ENCODE data around the gene USH2A.

The USH2A gene

DNA sequence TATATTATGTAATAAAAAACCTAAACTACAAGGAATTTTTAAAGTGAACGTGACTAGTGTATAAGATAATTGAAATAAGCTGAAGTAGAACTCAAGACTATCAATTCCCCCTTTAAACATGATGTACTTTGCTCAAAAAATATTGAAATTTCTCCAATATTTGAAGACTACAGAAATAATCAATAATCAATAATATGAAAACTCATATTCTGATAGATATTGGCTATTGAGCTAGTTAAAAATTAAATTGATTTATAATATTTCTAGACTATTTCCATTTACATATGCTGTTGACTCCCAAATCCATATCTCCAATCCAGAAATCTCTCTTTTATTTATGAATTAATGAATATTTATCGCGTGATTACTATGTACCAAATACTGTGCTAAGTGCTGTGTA lies 133.2 kb downstream of the USH2A start:
- Mint-ChIP-seq H3K27ac (no peak overlapping the region), H3K27me3 (no peaks in the 10 kb centered on the region), H3K4me3 (no peak overlapping the region), H3K4me1 (ENCODE audit: low read depth) (no peaks in the 10 kb centered on the region), H3K9me3 (peaks cover 12% of the 10 kb centered on the region), H3K36me3 (ENCODE audit: low read depth) (no peaks in the 10 kb centered on the region)
- intact Hi-C loops (cut with micrococcal nuclease): no loop called here

DNA sequence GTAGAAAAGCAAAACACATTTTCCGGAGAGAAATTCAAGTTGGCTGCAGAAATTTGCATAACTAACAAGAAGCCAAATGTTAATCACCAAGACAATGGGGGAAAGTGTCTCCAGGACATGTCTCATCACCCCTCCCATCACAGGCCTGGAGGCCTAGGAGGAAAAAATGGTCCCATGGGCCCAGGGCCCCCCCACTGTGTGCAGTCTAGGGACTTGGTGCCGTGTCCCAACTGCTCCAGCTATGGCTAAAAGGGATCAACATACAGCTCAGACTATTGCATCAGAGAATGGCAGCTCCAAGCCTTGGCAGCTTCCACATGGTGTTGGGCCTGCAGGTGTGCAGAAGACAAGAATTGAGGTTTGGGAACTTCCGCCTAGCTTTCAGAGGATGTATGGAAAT lies 138.2 kb downstream of the USH2A start:
- intact Hi-C loops (cut with micrococcal nuclease): no loop called here
- no peaks in the 10 kb centered on the region for H3K36me3 Mint-ChIP-seq (ENCODE audit: low read depth)
- no peaks in the 10 kb centered on the region for H3K27me3 Mint-ChIP-seq
- H3K9me3 Mint-ChIP-seq: peaks cover 23% of the 10 kb centered on the region
- H3K4me3 Mint-ChIP-seq: no peak overlapping the region
- H3K27ac Mint-ChIP-seq: no peak overlapping the region
- H3K4me1 Mint-ChIP-seq (ENCODE audit: low read depth): no peaks in the 10 kb centered on the region

DNA sequence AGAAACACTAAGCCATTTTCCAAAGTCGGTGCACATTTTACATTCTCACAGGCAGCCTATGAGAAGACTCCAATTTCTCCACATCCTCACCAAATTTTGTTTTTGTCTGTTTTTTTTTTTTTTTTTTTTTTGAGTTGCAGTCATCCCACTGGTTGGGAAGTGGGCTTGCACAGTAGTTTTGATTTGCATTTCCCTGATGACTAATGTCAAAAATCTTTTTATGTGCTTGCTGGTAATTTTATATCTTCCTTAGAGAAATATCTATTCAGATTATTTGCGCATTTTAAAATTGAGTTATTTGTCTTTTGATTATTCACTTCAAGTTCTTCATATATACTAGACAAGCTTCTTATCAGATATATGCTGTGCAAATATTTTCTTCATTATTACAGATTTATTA lies 141.5 kb downstream of the USH2A start:
- intact Hi-C loops (cut with micrococcal nuclease): no loop called here
- no peak overlapping the region for H3K27ac Mint-ChIP-seq
- H3K4me3 Mint-ChIP-seq: no peak overlapping the region
- no peaks in the 10 kb centered on the region for H3K36me3 Mint-ChIP-seq (ENCODE audit: low read depth)
- peaks cover 23% of the 10 kb centered on the region for H3K9me3 Mint-ChIP-seq
- no peaks in the 10 kb centered on the region for H3K4me1 Mint-ChIP-seq (ENCODE audit: low read depth)
- H3K27me3 Mint-ChIP-seq: no peaks in the 10 kb centered on the region

DNA sequence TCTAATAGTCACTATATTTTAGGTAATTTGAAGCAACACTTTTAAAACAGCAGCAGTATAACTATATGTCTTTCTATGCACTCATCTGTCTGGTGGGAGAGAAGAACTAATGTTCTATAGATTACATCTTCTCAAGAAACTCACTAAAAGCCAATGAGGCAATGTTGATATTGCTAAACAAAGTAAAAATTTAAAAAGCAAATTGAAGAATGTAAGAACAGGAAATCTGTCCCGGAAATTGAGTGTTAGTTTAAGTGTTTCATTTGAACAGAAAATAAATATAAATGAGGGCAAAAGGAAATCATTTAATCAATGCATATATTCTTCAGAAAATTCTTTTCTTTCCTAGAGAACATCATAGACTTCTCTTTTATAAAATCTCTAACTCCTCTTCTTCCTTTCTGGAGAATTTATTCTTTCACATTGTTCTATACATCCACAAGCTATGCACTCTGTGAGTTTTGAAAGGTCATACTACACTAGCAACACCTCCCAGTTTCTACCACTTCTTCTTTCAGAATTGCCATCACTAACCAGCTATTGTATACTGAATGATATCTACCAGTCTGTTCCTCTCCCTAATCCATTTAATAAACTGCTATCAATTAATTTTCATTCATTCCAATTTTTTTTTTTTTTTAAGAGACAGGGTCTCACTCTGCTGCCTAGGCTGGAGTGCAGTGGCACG lies 153.0 kb downstream of the USH2A start:
- H3K9me3 Mint-ChIP-seq: no peaks in the 10 kb centered on the region
- intact Hi-C loops (cut with micrococcal nuclease): no loop called here
- no peaks in the 10 kb centered on the region for H3K36me3 Mint-ChIP-seq (ENCODE audit: low read depth)
- no peak overlapping the region for H3K4me3 Mint-ChIP-seq
- no peaks in the 10 kb centered on the region for H3K27me3 Mint-ChIP-seq
- no peak overlapping the region for H3K27ac Mint-ChIP-seq
- no peaks in the 10 kb centered on the region for H3K4me1 Mint-ChIP-seq (ENCODE audit: low read depth)

DNA sequence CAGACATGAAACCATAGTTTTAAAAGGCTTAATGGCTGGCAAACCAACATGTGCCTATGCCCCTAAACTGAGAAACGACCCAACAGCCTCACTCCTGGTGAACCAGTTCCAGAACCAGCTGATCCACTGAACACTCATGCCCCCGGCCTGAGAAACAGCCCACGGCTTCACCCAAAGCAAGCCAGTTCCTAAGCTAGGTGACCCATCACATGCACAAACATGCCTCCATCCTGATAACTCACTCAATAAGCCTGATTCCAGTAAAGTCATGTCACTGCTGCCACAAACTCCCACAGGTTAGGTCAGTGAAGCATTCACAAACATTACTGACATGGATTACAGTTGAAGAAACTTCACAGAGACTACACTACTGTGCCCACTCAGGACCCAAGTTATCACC lies 161.6 kb downstream of the USH2A start:
- H3K9me3 Mint-ChIP-seq: peaks cover 6% of the 10 kb centered on the region
- H3K4me1 Mint-ChIP-seq (ENCODE audit: low read depth): no peaks in the 10 kb centered on the region
- no peak overlapping the region for H3K27ac Mint-ChIP-seq
- H3K27me3 Mint-ChIP-seq: no peaks in the 10 kb centered on the region
- H3K36me3 Mint-ChIP-seq (ENCODE audit: low read depth): no peaks in the 10 kb centered on the region
- intact Hi-C loops (cut with micrococcal nuclease): no loop called here
- H3K4me3 Mint-ChIP-seq: no peak overlapping the region

DNA sequence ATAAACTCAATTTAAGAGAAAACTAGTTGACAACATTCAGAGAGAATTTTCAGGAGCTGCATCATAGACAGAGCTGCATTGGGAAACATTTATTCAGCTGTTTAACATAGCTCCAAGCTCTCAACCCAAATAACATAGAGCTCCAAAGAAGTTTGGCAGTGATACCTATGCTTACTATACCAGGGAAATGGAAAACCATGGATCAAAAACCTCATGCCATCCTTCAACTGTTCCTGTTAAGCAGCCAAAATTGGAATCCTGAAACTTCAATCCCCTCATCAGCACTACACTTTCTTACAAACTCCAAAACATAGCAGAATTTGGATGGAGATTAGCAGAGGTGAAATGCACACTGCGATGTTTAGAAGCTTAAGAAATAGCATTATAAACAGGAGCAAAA lies 164.4 kb downstream of the USH2A start:
- no peaks in the 10 kb centered on the region for H3K36me3 Mint-ChIP-seq (ENCODE audit: low read depth)
- H3K27ac Mint-ChIP-seq: no peak overlapping the region
- no peaks in the 10 kb centered on the region for H3K4me1 Mint-ChIP-seq (ENCODE audit: low read depth)
- H3K4me3 Mint-ChIP-seq: no peak overlapping the region
- no peaks in the 10 kb centered on the region for H3K27me3 Mint-ChIP-seq
- intact Hi-C loops (cut with micrococcal nuclease): no loop called here
- H3K9me3 Mint-ChIP-seq: peaks cover 6% of the 10 kb centered on the region

DNA sequence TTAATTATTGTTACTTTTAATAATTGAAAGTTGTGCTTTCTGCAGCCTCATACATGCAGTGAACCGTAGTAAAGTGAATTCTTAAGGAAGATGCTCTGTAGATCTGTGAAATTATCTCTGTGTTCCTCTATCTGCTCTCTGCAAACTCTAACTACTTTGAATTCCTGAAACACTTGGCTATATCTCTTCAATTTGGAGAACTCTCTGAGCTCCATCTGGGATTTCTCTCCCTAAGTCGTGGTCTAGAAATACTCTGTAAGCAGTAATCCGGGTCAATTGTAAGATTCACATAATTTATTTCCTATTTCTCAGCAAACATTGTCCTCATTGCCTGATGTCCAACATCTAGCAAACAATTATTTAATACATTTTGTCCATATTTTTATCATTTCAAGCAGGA lies 164.9 kb downstream of the USH2A start:
- Mint-ChIP-seq H3K27me3 (no peaks in the 10 kb centered on the region), H3K4me1 (ENCODE audit: low read depth) (no peaks in the 10 kb centered on the region)

DNA sequence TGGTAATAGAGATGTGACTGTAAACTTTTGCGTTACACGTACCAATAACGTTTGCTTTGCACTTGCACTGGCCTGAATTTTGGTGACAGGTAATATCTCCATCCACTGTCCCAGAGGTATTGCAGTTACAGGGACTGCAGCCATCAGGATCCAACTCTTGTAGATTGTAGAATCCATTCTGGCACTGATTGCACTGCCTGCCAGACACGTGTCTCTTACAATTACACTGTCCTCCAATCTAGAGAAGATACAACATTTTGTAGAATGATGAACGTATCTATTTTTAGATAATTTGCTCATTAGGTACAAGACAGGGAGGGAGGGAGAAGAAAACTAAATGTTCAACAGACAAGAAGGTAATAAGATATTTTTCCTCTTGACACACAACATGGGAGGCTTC lies 172.4 kb downstream of the USH2A start:
- Mint-ChIP-seq H3K9me3 (no peaks in the 10 kb centered on the region), H3K27ac (no peak overlapping the region), H3K4me1 (ENCODE audit: low read depth) (no peaks in the 10 kb centered on the region), H3K4me3 (no peak overlapping the region), H3K36me3 (ENCODE audit: low read depth) (no peaks in the 10 kb centered on the region), H3K27me3 (no peaks in the 10 kb centered on the region)
- intact Hi-C loops (cut with micrococcal nuclease): no loop called here

More for the DNA sequence above, 164.9 kb downstream of the USH2A start:
- Mint-ChIP-seq H3K4me3 (no peak overlapping the region), H3K27ac (no peak overlapping the region), H3K9me3 (peaks cover 6% of the 10 kb centered on the region), H3K36me3 (ENCODE audit: low read depth) (no peaks in the 10 kb centered on the region)
- intact Hi-C loops (cut with micrococcal nuclease): no loop called here

DNA sequence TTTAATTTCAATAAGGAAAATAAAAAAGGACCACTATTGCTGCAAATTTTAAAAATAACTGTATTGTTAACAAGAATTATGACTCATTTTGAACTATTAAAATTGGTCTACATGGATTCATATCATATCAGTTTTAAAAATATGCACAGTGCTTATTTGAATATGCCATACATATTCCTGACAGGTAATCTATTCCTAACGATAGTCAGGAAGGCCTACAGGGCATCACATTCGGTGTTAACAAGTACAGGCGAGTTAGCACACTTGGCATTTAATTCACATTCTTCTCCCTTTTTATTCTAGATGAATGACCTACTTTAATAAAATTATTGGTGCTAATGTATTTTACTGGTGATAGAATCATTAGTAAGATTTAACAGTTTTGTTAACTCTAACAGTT lies 174.6 kb downstream of the USH2A start:
- Mint-ChIP-seq H3K9me3 (no peaks in the 10 kb centered on the region), H3K27ac (no peak overlapping the region), H3K4me3 (no peak overlapping the region), H3K36me3 (ENCODE audit: low read depth) (no peaks in the 10 kb centered on the region), H3K27me3 (no peaks in the 10 kb centered on the region), H3K4me1 (ENCODE audit: low read depth) (no peaks in the 10 kb centered on the region)
- intact Hi-C loops (cut with micrococcal nuclease): no loop called here

DNA sequence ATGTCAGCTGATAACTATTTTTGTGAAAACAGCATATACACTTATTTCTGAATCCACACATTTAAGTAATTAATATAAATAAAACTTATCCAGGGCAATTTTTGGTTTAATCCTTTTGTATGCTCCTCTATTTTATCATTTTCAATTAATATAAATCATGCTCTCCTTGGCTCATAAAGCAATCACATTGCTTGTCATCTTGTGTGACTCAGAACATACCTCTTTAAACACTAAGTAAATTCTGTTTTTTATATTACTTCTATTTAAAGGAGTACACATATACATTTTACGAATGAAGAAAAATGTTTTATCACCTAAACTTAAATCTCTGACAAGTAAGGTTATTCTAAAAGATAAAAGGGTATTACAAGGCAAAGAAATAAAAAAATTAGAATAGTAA lies 175.3 kb downstream of the USH2A start:
- H3K4me1 Mint-ChIP-seq (ENCODE audit: low read depth): no peaks in the 10 kb centered on the region
- no peaks in the 10 kb centered on the region for H3K27me3 Mint-ChIP-seq
- intact Hi-C loops (cut with micrococcal nuclease): no loop called here
- no peak overlapping the region for H3K27ac Mint-ChIP-seq
- H3K9me3 Mint-ChIP-seq: no peaks in the 10 kb centered on the region
- no peaks in the 10 kb centered on the region for H3K36me3 Mint-ChIP-seq (ENCODE audit: low read depth)
- H3K4me3 Mint-ChIP-seq: no peak overlapping the region

DNA sequence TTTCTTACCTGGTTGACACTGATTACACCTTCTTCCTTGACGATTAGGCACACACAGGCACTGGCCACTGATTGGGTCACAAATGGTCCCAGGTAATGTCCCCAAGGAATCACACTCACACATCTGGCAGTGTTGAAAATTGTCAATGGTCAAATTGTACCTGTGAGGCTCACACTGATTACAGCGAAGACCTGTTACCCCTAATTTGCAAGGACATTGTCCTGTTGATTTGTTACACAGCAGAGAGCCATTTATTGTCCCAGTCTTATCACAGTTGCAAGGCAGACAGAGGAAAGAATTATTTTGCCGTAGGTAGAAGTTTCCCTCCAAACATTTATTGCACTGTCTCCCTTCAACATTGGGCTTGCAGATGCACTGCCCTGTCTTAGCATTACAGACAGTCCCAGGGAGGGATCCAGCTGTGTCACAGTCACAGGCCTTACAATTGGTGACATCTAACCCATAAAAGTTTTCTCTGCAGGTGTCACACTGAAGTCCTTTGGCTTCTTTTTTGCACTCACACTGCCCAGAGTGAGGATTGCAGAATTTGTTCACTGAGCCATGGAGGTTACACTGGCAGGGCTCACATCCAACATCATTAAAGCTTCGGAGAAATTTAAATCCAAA lies 176.6 kb downstream of the USH2A start:
- H3K4me1 Mint-ChIP-seq (ENCODE audit: low read depth): no peaks in the 10 kb centered on the region
- intact Hi-C loops (cut with micrococcal nuclease): no loop called here
- no peaks in the 10 kb centered on the region for H3K9me3 Mint-ChIP-seq

DNA sequence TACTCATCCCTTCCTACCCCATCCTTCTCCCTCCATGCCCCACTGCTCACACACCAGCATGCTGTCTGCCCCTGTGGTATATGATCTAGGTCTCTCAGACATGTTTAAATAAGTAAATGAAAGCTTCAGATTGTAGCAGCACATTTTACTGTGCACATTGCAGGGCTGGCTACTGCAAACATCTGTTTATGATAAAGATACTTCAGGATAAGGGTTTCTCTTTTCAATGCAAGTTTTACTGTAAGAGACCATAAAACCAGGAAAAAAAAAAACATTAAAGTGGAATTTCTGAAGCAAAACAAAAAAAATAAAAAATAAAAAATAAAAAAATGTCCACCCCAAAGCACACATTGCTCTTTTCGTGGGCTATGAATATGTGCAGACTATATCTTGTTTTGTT lies 184.4 kb downstream of the USH2A start:
- Mint-ChIP-seq H3K4me1 (ENCODE audit: low read depth) (no peaks in the 10 kb centered on the region), H3K36me3 (ENCODE audit: low read depth) (no peaks in the 10 kb centered on the region), H3K27ac (no peak overlapping the region), H3K9me3 (no peaks in the 10 kb centered on the region), H3K27me3 (no peaks in the 10 kb centered on the region), H3K4me3 (no peak overlapping the region)
- intact Hi-C loops (cut with micrococcal nuclease): no loop called here

More for the DNA sequence above, 176.6 kb downstream of the USH2A start:
- Mint-ChIP-seq H3K36me3 (ENCODE audit: low read depth) (no peaks in the 10 kb centered on the region), H3K27me3 (no peaks in the 10 kb centered on the region), H3K4me3 (no peak overlapping the region), H3K27ac (no peak overlapping the region)

DNA sequence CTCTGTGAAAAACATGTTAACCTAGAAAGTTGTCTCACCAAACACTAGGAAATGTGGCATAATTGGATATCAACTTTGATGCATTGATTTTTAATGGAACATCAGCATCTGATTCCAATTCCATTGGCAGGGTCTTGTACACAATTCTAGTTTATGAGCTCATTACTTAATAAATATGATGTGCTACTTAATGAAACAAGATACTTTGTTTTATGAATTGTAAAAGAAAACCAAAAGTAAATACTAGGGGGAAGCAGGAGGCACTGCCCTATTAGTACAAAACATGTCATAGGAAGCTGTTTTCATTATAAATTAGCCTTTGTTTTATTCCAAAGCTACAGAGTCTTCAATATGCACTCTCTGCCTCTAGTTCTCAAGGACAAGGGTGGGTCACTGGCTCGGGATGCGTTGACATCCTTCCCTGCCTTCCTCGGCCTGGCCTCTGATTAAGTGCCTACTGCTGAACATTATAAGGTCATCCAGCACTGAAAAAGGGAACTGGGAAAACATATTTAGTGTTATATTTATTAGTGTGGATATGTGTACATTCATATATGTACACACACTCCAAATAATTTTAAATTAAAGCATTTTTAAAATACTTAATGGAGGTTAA lies 185.2 kb downstream of the USH2A start:
- Mint-ChIP-seq H3K36me3 (ENCODE audit: low read depth) (no peaks in the 10 kb centered on the region), H3K27me3 (no peaks in the 10 kb centered on the region), H3K4me3 (no peak overlapping the region), H3K27ac (no peak overlapping the region), H3K4me1 (ENCODE audit: low read depth) (no peaks in the 10 kb centered on the region), H3K9me3 (no peaks in the 10 kb centered on the region)
- intact Hi-C loops (cut with micrococcal nuclease): no loop called here

DNA sequence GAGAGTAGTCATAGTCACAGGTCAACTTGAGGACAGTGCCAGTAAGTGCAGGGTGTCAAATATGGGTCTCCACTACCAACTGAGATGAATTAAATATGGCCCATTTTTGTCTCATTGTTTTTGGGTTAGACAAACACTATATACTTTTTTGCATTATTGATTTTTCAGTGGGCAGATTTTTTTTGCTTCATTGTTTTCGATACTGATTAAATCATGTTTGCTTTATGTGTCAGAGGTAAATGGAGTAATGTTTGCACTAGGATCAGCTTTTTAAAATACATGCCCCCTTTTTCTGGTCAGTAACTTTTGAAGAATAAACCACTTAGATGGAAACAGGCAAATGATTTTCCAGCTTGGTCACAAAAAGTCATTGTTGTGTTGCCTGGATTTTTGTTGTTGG lies 199.0 kb downstream of the USH2A start:
- no peaks in the 10 kb centered on the region for H3K27me3 Mint-ChIP-seq
- H3K4me3 Mint-ChIP-seq: no peak overlapping the region
- no peak overlapping the region for H3K27ac Mint-ChIP-seq
- no peaks in the 10 kb centered on the region for H3K36me3 Mint-ChIP-seq (ENCODE audit: low read depth)
- H3K9me3 Mint-ChIP-seq: no peaks in the 10 kb centered on the region
- intact Hi-C loops (cut with micrococcal nuclease): no loop called here
- H3K4me1 Mint-ChIP-seq (ENCODE audit: low read depth): peaks cover 5% of the 10 kb centered on the region

DNA sequence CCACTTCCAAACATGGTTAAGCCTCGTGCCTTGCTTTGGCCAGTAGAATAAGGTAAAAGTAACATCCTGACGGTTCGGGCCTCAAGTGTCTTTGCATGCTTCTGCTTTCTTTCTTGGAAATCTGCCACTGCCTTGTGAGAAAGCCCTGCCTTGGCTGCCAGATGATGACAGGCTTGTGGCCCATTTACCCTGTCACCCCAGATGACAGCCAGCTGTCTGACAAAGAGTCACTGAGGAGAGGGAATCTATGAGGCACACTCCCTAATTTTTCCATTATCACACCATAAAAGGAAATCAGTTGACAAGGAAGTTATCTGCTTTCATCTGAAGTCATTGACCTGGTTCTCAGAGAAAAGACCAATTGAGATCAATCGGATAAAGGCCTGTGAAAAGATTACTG lies 199.8 kb downstream of the USH2A start:
- H3K27me3 Mint-ChIP-seq: no peaks in the 10 kb centered on the region
- intact Hi-C loops (cut with micrococcal nuclease): no loop called here
- no peaks in the 10 kb centered on the region for H3K9me3 Mint-ChIP-seq
- H3K27ac Mint-ChIP-seq: no peak overlapping the region
- H3K4me3 Mint-ChIP-seq: no peak overlapping the region
- H3K4me1 Mint-ChIP-seq (ENCODE audit: low read depth): peaks cover 5% of the 10 kb centered on the region
- H3K36me3 Mint-ChIP-seq (ENCODE audit: low read depth): no peaks in the 10 kb centered on the region
